Testis (tissue), 3 donors: Measurements from ENCODE around the gene EYA2. TPM values are rescaled to one million over a fixed set of nuclear protein-coding genes. Genes with fewer than 3 reads are reported as not detected.

Source experiments
- DNase-seq: peaks from one replicate; pipeline ENCODE4 v3.0.0-alpha.2; 2019
- H3K27ac ChIP-seq, 2 donors: fragments of 200-600 bp; sonication (generic); one replicate each; pipeline ENCODE4 v1.5.1; 2019
- H3K27me3 ChIP-seq: fragments of 200-600 bp; sonication (generic); one replicate; pipeline ENCODE4 v1.5.1; 2019
- H3K36me3 ChIP-seq: fragments of 200-600 bp; sonication (generic); one replicate; pipeline ENCODE4 v1.5.1; 2017; ENCODE audit warnings: low read depth; ENCODE audit errors: missing control alignments
- H3K4me1 ChIP-seq: fragments of 200-600 bp; sonication (generic); one replicate; pipeline ENCODE4 v1.5.1; 2019
- H3K4me3 ChIP-seq, 2 donors: fragments of 200-600 bp; sonication (generic); one replicate each; pipeline ENCODE4 v1.5.1; 2017 to 2019
- H3K9me3 ChIP-seq: fragments of 200-600 bp; sonication (generic); one replicate; pipeline ENCODE4 v1.5.1; 2017
- POLR2A ChIP-seq: fragments of 450-650 bp; IDR thresholded peaks from one replicate; pipeline ENCODE4 v1.6.1; 2017; ENCODE audit warnings: antibody characterized with exemption, mild to moderate bottlenecking, moderate library complexity
- WGBS, 2 donors: methylation state at CpG; one replicate each; pipeline ENCODE4 v1.1.5; 2018; 5-methylcytosine and 5-hydroxymethylcytosine counted together
- intact Hi-C: fragments of 100-400 bp; cut with DNase I; formaldehyde crosslinking; loops from one replicate; pipeline ENCODE4 v1.15.1; 2023; ENCODE audit warnings: low total_unique reads
- polyA plus RNA-seq: library from polyadenylated mRNA; stranded (reverse); fragments of 350-450 nt; fragmentation: Illumina TruSeq; extraction: RNeasy Lipid Tissue Mini Kit (QIAGEN cat#74804); gene quantifications from one replicate; pipeline ENCODE4 v1.2.3, GENCODE V29; 2014; ENCODE audit warnings: low read depth, low replicate concordance; ENCODE audit not compliant: insufficient read depth
- total RNA-seq, 2 donors: library from RNA; depleted of rRNA; stranded (reverse); fragments of >200 nt; gene quantifications; one replicate each; pipeline ENCODE4 v1.2.3, GENCODE V29; 2016
- TF ChIP-seq, protein P1 (sequence below), 3 experiments: fragments of 450-650 bp in 2 of 3; fragments of 200-600 bp in 1 of 3; sonication (generic) in 1 of 3; IDR thresholded peaks; one replicate each; pipeline ENCODE4 v1.5.1; 2016 to 2019; ENCODE audit warnings: antibody characterized with exemption in 3 of 3, mild to moderate bottlenecking in 2 of 3, moderate library complexity in 1 of 3

EYA2 gene
- total and polyA plus RNA-seq, 3 donors from 2014 or later: 14.6 to 17.2 (median 16.2) TPM

DNA sequence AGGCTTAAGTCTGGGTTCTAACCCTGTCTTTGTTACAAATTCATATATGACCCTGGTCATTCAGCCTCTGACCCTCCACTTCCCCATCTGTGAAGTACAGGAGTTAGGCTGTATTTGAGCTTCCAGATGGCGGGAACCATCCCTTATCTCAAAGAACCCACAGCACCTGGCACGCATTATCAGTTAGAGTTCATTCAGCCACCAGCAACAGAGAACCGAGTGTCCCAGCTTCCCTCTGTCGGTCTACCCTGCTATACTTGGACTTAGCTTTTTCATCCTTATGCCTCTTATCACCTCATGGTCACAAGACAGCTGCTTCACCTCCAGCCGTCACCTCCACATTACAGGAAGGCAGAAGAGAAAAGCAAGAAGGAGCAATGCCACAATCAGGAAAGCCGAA lies 147.8 kb downstream of the EYA2 start:
- Histone ChIP-seq H3K27me3 (no peaks in the 10 kb centered on the region), H3K4me3 (no peak overlapping the region), H3K27ac (no peak overlapping the region), H3K9me3 (no peaks in the 10 kb centered on the region), H3K4me1 (no peaks in the 10 kb centered on the region), H3K36me3 (no peaks in the 10 kb centered on the region)
- intact Hi-C loops: no loop called here
- no peak for DNase-seq
- 82 to 85% methylated on average over 6 of the region's 6 CpGs for WGBS, 2 donors
- no peak for TF ChIP-seq POLR2A
- TF ChIP-seq, protein P1, sequence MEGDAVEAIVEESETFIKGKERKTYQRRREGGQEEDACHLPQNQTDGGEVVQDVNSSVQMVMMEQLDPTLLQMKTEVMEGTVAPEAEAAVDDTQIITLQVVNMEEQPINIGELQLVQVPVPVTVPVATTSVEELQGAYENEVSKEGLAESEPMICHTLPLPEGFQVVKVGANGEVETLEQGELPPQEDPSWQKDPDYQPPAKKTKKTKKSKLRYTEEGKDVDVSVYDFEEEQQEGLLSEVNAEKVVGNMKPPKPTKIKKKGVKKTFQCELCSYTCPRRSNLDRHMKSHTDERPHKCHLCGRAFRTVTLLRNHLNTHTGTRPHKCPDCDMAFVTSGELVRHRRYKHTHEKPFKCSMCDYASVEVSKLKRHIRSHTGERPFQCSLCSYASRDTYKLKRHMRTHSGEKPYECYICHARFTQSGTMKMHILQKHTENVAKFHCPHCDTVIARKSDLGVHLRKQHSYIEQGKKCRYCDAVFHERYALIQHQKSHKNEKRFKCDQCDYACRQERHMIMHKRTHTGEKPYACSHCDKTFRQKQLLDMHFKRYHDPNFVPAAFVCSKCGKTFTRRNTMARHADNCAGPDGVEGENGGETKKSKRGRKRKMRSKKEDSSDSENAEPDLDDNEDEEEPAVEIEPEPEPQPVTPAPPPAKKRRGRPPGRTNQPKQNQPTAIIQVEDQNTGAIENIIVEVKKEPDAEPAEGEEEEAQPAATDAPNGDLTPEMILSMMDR (IDR thresholded peaks at IDR 0.05): no peak

DNA sequence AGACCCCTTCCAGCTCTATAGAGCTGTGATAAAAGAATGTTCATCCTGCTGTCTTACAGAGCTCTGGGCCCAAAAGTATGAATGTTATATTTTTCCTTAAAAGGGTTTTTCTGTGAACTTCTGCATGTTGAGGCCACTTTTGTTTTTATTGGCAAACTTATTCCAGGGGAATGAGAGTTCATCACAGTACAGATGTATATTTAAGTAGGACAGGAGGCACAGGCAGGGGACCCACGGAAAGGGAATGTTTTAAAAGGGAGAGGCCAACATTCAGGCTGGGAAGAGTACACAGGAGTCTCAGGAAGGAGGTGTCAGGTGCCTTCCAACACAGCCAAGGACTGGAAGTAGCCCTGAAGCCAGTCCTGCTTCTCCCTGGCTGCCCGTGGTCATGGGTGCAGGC lies 148.4 kb downstream of the EYA2 start:
- TF ChIP-seq, protein P1 (IDR thresholded peaks at IDR 0.05): no peak
- TF ChIP-seq POLR2A: no peak
- 55 to 57% methylated on average over 2 of the region's 2 CpGs for WGBS, 2 donors
- H3K36me3 ChIP-seq: no peaks in the 10 kb centered on the region
- intact Hi-C loops: no loop called here
- H3K27me3 ChIP-seq: no peaks in the 10 kb centered on the region
- no peaks in the 10 kb centered on the region for H3K9me3 ChIP-seq
- H3K27ac ChIP-seq: no peak overlapping the region
- DNase-seq: no peak
- H3K4me3 ChIP-seq: no peak overlapping the region
- H3K4me1 ChIP-seq: no peaks in the 10 kb centered on the region

DNA sequence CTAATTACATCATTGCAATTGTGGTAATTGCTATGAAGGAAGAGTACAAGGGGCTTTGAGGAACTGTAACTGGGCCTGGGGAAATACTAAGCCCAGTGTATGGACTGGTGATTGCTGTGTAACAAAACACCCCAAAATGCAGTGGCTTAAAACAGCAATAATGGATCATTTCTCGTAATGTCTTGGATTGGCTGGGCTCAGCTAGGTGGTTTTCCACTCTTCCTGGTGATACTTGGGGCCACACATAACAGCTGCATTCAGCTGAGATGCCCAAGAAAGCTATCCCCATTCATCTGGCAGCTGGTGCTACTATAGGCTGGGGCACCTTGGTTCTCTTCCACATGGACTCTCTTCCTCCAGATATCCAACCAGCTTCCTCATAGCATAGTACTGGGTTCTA lies 150.3 kb downstream of the EYA2 start:
- H3K27ac ChIP-seq: no peak overlapping the region
- no peaks in the 10 kb centered on the region for H3K4me1 ChIP-seq
- H3K27me3 ChIP-seq: no peaks in the 10 kb centered on the region
- no peaks in the 10 kb centered on the region for H3K36me3 ChIP-seq
- no peak for TF ChIP-seq POLR2A
- TF ChIP-seq, protein P1 (IDR thresholded peaks at IDR 0.05): no peak
- intact Hi-C loops: no loop called here
- 89 to 96% methylated on average over 1 of the region's 1 CpG for WGBS, 2 donors
- no peak for DNase-seq
- H3K9me3 ChIP-seq: no peaks in the 10 kb centered on the region
- no peak overlapping the region for H3K4me3 ChIP-seq

DNA sequence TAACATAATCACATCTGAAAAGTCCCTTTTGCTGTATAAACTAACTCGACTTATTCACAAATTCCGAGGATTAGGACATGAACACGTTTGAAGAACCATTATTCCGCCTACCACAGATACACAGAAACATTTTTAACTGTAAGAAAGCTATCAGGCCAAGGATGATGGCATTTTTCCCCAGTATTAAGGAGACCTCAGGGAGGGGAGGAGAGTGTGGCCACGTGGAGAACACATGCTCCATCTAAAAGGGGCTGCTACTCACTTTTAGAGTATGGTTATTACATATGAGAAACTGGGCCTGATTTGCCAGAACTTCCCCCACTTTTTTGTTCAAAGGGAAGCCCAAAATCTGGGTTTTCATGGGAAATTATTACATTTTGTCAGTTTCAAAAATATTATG lies 153.4 kb downstream of the EYA2 start:
- 80 to 90% methylated on average over 5 of the region's 5 CpGs for WGBS, 2 donors
- DNase-seq: no peak

DNA sequence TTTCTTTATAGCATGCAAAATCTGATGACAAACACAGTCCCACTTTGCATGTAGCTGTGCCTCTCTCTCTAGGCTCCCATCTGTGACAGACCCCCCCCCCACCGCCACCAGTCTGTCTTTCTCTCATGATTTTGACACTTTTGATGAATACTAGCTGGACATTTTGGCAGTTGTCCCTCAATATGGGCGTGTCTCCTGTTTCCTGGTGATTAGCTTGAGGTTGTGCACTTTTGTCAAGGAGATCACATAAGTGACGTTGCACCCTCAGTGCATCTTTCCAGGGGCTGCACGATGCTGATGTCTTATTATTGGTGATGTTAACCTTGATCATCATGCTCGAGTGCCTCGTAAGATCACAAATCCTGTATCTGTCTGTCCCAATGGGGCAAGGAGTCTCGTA lies 155.1 kb downstream of the EYA2 start:
- no peaks in the 10 kb centered on the region for H3K27me3 ChIP-seq
- no peak overlapping the region for H3K4me3 ChIP-seq
- no peaks in the 10 kb centered on the region for H3K9me3 ChIP-seq
- intact Hi-C loops: no loop called here
- 56 to 65% methylated on average over 7 of the region's 7 CpGs for WGBS, 2 donors
- TF ChIP-seq, protein P1 (IDR thresholded peaks at IDR 0.05): no peak
- TF ChIP-seq POLR2A: no peak
- peaks cover 6% of the 10 kb centered on the region for H3K4me1 ChIP-seq
- H3K36me3 ChIP-seq: no peaks in the 10 kb centered on the region
- DNase-seq: no peak
- H3K27ac ChIP-seq: no peak overlapping the region

More for the DNA sequence above, 153.4 kb downstream of the EYA2 start:
- TF ChIP-seq, protein P1 (IDR thresholded peaks at IDR 0.05): no peak
- no peak for TF ChIP-seq POLR2A
- Histone ChIP-seq H3K27ac (no peak overlapping the region), H3K4me3 (no peak overlapping the region), H3K36me3 (no peaks in the 10 kb centered on the region), H3K4me1 (peaks cover 6% of the 10 kb centered on the region), H3K27me3 (no peaks in the 10 kb centered on the region), H3K9me3 (no peaks in the 10 kb centered on the region)
- intact Hi-C loops: no loop called here
